Skin of body (tissue), 2 donors: Measurements from ENCODE around the gene NFATC3. TPM values are rescaled to one million over a fixed set of nuclear protein-coding genes. Genes with fewer than 3 reads are reported as not detected.

Experiments used
- DNase-seq: peaks from one replicate; lab custom pipeline; 2025; lab: John Stamatoyannopoulos, UW
- total RNA-seq: library from RNA; depleted of rRNA; stranded (reverse); fragments of >200 nt; gene quantifications from one replicate; pipeline ENCODE4 v1.2.3, GENCODE V29; 2014

Gene NFATC3
- total RNA-seq, 1 donor from 2014 or later, result 21.5 TPM

DNA sequence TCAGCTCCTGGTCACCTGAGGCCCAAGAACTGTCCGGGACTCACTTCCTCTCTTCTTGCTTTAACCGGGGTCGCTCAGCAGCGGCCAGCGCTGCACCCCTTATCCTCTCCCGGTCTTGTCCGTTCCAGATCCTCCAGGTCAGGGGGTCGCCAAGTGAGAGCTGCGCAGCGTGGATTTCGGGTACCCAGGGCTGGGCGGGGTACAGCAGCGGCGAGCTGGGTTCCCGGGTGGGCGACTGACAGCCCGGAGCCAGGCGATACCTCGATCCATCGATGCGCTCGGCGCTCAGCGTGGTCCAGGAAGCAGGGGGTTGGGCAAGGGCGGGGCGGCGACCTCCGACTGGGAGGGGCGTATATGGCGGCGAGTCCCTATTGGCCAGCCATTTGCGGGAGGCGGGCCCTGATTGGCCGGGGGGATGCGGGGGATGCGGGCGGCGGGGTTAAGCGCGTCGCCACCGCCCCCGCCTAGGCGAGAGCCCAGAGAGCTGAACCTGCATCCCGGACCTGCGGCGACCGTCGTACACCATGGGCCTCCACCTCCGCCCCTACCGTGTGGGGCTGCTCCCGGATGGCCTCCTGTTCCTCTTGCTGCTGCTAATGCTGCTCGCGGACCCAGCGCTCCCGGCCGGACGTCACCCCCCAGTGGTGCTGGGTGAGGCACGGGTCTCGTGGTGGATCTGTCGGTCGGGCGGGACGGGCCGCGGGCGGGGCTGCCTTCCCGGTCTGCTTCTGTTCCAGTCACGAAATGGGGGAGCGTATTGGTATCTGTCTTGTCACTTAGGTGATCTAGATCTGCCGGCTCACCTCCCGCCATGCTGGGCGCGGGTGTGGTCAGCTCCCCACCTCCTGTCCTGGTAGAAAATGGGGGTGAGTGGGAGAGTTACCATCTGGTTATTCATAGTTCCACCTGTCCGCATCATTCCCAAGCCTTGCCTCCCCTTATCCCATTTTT, 160.0 kb downstream of the NFATC3 start, which contains the start of gene PLA2G15:
Gene PLA2G15, plus strand, starts transcription at position 471 of the 951 bp plus-strand sequence. Its CDS starts 54 bp downstream, at position 525.
- DNase-seq, result peak; percentile 88

DNA sequence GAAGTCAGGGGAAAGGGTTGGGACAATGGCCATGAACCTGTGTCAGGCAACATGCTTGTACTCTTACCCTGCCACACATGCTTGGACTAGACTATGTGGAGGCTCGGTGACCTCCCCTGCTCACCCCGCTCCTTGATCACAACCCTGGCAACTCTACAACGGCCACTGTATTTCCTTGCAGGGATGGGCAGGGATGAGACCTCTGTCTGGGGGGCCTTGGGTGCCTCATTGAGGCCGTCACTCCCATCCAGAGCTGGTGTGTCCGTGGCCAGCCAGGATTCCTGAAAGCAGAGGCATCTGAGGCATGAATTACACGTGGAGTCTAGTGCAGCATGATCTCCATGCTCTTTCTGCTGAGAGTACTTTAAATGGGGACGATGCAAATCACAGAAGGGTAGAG, 161.0 kb downstream of the NFATC3 start:
- no peak for DNase-seq

DNA sequence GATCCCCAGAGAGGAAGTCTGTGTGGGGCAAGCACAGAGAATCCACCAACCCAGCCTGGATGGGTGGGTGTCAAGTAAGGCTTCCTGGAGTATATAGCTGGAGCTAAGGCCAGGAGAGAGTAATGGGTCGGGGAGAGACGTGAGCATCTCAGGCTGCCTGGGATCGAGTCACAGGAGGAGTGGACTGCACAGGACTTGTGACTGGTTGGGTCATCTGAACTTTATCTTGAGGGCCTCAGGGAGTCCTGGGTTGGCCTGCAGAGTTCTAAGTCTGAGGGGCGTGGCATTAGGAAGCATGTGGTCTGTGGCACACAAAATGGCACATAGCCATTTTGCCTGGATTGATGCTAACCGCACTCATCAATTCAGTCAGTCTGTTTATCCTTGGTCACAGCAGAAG, 161.5 kb downstream of the NFATC3 start:
- no peak for DNase-seq

DNA sequence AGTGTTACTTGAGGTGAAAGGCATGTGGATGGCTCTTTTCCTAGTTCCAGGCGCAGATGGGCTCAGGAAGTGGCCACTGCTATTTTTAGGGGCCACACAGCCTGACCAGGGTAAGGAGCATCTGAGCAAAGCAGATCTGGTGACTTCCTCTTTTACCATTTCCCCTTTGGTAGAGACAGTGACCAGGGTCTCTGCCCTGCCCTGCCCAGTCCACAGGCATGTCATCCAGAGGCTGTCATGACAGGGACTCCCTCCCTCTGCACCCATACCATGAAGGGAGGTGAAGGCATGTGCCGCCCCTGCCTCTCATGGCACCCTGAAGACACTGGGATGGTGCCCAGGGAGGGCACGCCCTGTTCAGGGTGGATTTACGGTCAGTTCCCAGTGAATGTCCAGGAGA, 162.2 kb downstream of the NFATC3 start:
- DNase-seq, result no peak

DNA sequence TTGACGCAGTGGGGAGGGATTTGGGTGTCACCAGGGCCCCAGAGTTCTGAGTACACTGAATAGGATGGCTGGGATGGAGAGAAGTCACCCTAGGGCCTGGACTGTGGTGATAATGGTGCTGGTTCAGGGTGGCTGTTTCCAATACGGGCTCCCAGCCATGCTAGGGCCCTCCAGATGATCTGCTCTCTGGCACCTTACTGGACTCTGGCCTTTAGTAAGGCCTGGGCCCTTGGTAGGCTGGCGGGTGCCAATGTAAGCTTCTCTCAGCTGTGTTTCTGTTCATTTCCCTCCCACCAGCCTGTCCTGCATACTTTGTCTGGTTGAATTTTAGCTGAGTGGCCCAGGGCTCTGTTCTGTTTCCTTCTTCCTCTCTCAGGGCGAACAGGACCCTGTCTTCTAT, 162.8 kb downstream of the NFATC3 start:
- no peak for DNase-seq

DNA sequence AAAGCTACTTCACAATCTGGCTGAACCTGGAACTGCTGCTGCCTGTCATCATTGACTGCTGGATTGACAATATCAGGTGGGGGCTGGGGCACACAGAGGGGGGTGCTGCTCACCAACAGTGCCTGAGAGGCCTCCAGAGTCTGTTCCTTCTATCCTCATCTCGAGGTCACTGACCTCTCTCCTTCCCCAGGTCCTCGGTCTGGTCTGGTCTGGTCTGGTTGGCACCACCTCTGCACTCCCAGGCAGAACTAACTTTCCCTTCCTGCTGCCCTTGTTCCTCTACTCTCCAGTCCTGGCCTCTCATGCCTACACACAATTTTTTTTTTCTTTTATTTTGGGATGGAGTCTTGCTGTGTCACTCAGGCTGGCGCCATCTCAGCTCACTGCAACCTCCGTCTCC, 164.2 kb downstream of the NFATC3 start:
- DNase-seq, result no peak

DNA sequence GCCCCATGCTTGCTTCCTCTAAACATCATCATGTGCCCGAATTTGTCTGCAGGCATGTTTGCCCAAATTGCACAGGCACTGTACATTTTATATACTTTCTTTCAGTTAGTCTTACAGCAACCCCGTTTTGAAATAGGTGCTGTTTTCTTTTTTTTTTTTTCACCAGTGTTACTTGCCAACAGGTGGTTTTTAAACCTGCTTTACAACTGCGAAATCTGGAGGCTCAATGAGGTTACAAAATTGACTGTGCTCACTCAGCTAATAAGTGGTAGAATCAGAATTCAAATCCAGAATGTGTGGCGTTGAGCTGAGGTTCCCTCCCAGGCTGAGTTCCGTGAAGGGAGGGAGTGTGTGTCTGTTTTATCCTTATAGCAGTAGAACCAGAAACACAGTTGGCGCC, 165.8 kb downstream of the NFATC3 start:
- no peak for DNase-seq

DNA sequence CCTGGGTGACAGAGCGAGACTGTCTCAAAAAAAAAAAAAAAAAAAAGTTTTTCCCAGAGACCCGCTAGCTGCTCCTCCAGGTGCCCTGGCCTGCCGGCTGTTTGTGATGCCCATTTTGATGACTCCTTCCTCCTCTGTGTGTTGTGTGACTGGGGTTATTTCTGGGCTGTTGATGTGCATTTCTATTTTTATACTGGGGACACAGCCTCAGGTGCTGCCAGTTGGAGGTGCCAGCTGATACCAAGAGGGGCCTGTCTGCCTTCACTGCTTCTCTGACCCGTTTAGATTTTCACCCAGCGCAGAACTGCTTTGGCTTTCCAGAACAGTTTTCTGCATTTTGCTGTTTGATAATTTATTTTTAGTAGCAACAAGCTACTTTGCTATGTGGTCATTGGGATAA, 166.7 kb downstream of the NFATC3 start:
- no peak for DNase-seq

DNA sequence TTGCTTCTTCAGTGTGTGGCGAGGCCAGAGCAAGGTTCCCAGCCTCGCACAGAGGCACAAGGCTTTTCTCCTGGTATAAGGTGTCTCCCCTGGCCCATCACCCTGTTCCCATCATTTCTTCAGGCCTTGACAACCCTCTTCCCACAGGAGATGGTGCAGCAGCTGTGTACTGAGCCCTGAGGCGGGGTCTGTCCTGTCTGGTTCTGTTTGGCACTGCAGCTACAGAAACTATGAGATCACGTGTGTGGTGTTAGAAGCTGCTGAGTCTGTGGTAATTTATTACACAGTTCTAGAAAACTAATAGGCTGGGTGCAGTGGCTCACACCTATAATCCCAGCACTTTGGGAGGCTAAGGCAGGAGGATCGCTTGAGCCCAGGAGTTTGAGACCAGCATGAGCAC, 167.2 kb downstream of the NFATC3 start:
- no peak for DNase-seq

DNA sequence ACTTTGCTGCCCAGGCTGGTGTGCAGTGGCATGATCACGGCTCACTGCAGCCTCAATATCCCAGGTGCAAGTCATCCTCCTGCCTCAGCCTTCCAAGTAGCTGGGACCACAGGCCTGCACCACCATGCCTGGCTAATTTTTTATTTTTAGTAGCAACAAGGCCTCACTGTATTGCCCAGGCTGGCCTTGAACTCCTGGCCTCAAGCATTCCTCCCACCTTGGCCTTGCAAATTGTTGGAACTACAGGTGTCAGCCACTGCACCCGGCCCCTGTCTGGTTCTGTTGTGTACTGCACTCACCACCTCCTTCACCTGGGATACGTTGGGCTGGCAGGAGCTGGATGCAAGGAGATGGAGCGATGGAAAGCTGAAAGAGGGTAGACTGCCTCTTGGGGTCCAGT, 168.6 kb downstream of the NFATC3 start:
- DNase-seq, result no peak

DNA sequence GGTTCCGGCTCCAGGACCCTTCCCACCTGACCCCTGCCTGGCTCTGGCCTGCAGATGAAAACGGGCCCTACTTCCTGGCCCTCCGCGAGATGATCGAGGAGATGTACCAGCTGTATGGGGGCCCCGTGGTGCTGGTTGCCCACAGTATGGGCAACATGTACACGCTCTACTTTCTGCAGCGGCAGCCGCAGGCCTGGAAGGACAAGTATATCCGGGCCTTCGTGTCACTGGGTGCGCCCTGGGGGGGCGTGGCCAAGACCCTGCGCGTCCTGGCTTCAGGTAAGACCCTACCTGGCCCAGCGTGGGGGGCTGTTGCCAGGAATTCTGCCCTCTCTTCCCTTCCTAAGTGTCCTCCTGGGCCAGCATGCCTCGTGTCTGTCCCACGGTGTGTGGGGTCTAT, 170.5 kb downstream of the NFATC3 start:
- no peak for DNase-seq

- DNase-seq, result no peak
Observed at GRCh38 chr16:68257251-68257905, 172.2 kb downstream of the NFATC3 start.

GRCh38 chr16:68257906-68258800, 173.0 kb downstream of the NFATC3 start:
- DNase-seq, result no peak

GRCh38 chr16:68259007-68259825, 174.0 kb downstream of the NFATC3 start:
- DNase-seq, result no peak

GRCh38 chr16:68263559-68264127, 178.5 kb downstream of the NFATC3 start:
- DNase-seq, result no peak

GRCh38 chr16:68264128-68265077, 179.2 kb downstream of the NFATC3 start, which contains the start of gene SLC7A6:
Gene SLC7A6 (plus strand): TSS chr16:68264526. CDS start chr16:68274727, 10,201 bp downstream.
- DNase-seq, result no peak

DNA sequence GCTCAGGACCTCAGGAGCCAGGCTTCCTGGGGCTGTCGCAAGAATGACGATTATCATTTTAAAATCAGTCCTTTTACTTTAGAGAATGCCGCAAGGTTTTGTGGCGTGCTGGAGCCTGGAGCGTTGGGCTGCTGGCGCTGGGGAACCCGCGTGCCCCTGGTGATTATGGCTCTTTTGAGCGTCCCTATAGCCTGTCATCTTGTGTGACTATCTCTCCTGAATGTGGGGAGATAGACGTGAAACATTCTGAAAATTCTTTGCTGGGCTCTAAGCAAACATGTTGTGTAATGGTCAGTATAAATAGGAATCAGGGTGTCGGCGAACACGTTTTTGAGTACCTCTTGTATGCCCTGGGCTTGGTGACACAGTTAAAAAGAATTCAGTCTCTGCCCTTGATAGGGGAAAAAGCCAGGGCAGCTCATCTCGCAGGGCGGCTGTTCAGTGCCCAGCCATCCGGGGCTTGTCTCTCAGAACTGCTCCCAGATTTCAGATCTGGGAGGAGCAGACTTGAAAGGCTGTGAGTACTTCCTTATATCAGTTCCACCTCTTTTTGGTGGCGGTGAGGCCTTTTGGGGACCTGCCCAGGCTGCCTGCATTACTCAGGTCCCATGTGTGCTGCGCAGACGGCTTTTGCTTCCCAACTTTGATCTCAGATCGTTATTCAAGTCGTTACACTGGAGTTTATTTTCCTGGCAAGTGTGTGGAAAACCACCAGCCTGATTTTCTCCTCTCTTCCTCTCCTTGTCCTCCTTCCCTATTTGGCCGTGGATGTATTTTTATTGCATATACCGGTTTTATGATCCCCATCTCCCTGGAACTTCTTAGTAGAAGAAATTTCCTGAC, 180.1 kb downstream of the NFATC3 start:
- no peak for DNase-seq
